Uterus (tissue), 4 donors: ENCODE measurements around the gene PNMA8B. TPM values are rescaled to one million over a fixed set of nuclear protein-coding genes. Genes with fewer than 3 reads are reported as not detected.

Experiments
- DNase-seq, 2 donors: peaks; one replicate each; pipeline ENCODE4 v3.0.0-alpha.2; 2019 to 2020
- H3K27ac ChIP-seq, 2 donors: fragments of 200-600 bp; sonication (generic); 1 replicate in 1 of 2; 2 replicates in 1 of 2; pipeline ENCODE4 v1.5.1; 2016 to 2018
- H3K27me3 ChIP-seq, 2 donors: fragments of 200-600 bp; sonication (generic); one replicate each; pipeline ENCODE4 v1.5.1; 2018 to 2019; ENCODE audit warnings: control low read depth in 1 of 2
- H3K36me3 ChIP-seq, 2 donors: fragments of 200-600 bp; sonication (generic); one replicate each; pipeline ENCODE4 v1.5.1; 2019; ENCODE audit warnings: control low read depth in 1 of 2
- H3K4me1 ChIP-seq, 2 donors: fragments of 200-600 bp; sonication (generic); one replicate each; pipeline ENCODE4 v1.5.1; 2018 to 2019; ENCODE audit warnings: control low read depth in 1 of 2
- H3K4me3 ChIP-seq, 2 donors: fragments of 200-600 bp; sonication (generic); 1 replicate in 1 of 2; 2 replicates in 1 of 2; pipeline ENCODE4 v1.5.1; 2018 to 2019; ENCODE audit warnings: mild to moderate bottlenecking in 1 of 2
- H3K9me3 ChIP-seq, 2 donors: fragments of 200-600 bp; sonication (generic); one replicate each; pipeline ENCODE4 v1.5.1; 2019; ENCODE audit warnings: control low read depth in 1 of 2
- POLR2A ChIP-seq, 2 donors: fragments of 450-650 bp; IDR thresholded peaks; one replicate each; pipeline ENCODE4 v1.6.1; 2016; ENCODE audit warnings: antibody characterized with exemption in 2 of 2, mild to moderate bottlenecking in 1 of 2, moderate library complexity in 1 of 2
- intact Hi-C: fragments of 100-400 bp; cut with DNase I; formaldehyde crosslinking; loops from one replicate; pipeline ENCODE4 v1.15.1; 2023; ENCODE audit warnings: low total_unique reads
- total RNA-seq, 4 donors: library from RNA; depleted of rRNA in 3 of 4; stranded (reverse); fragments of >200 nt in 3 of 4; gene quantifications; one replicate each; pipeline versions ENCODE4 v1.1.0 to v1.2.4, GENCODE V29; 2014 to 2023
- TF ChIP-seq, protein P1 (sequence below), 4 experiments: fragments of 200-600 bp in 2 of 4; fragments of 450-650 bp in 2 of 4; sonication (generic) in 2 of 4; IDR thresholded peaks; one replicate each; pipeline ENCODE4 v1.5.1; 2016 to 2019; ENCODE audit warnings: antibody characterized with exemption in 4 of 4, mild to moderate bottlenecking in 2 of 4, moderate library complexity in 1 of 4
- donor health status: DM: yes; HTN: yes; CAD: no.

The PNMA8B gene
- total RNA-seq, 4 donors from 2014 or later: 2.2 to 7.9 (median 3.1) TPM; not detected in 1

DNA sequence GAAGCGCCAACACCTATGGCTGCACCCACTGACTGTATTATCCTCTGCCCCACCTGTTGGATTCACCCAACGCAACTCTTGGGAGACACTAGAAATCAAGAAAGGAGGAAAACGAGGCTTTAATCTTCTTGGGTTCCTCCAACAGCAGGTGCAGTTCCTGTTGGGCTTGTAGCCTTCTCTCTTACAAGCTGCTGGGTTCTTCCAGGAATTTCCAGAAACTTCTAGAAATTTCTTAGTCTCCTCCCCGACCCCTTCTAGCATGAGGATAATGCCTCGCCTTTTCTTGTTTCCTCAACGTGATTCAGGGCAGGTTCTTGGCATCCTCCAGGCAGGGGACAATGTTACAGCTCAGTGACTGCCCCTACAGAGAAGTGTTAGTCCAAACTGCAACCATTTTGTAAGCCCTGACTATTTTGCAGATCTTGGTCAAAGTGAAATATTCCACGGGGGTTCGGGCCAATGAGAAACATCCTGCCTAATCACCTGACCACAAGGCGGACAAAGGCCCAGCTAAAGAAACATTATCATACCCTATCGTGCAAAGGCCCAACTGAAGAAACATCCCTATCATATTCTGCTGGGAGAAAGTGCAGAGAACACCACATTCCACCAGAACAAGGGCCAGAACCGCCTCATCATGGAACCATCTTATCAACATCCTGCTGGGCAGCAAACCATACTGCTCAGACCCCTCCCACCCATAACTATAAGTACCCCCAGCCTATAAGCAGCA is 23.7 kb downstream of the PNMA8B start:
- no peaks in the 10 kb centered on the region for H3K9me3 ChIP-seq
- no peaks in the 10 kb centered on the region for H3K4me1 ChIP-seq
- no peaks in the 10 kb centered on the region for H3K36me3 ChIP-seq
- H3K27ac ChIP-seq: peak overlapping the region; percentile 70 to 78
- no peak for DNase-seq
- intact Hi-C loops: no loop called here
- no peaks in the 10 kb centered on the region for H3K27me3 ChIP-seq
- TF ChIP-seq, protein P1, sequence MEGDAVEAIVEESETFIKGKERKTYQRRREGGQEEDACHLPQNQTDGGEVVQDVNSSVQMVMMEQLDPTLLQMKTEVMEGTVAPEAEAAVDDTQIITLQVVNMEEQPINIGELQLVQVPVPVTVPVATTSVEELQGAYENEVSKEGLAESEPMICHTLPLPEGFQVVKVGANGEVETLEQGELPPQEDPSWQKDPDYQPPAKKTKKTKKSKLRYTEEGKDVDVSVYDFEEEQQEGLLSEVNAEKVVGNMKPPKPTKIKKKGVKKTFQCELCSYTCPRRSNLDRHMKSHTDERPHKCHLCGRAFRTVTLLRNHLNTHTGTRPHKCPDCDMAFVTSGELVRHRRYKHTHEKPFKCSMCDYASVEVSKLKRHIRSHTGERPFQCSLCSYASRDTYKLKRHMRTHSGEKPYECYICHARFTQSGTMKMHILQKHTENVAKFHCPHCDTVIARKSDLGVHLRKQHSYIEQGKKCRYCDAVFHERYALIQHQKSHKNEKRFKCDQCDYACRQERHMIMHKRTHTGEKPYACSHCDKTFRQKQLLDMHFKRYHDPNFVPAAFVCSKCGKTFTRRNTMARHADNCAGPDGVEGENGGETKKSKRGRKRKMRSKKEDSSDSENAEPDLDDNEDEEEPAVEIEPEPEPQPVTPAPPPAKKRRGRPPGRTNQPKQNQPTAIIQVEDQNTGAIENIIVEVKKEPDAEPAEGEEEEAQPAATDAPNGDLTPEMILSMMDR (IDR thresholded peaks at IDR 0.05): no peak
- no peak for TF ChIP-seq POLR2A (IDR thresholded peaks at IDR 0.05)
- H3K4me3 ChIP-seq: peak overlapping the region; percentile 13 to 46

- TF ChIP-seq, protein P1 (IDR thresholded peaks at IDR 0.05): no peak
- TF ChIP-seq POLR2A (IDR thresholded peaks at IDR 0.05): peak in 1 of 2 donors; percentile 49
- H3K27ac ChIP-seq: peak within 1 kb of the TSS; percentile 70 to 78
- H3K36me3 ChIP-seq: no peaks in the 10 kb centered on the region
- no peaks in the 10 kb centered on the region for H3K9me3 ChIP-seq
- DNase-seq: peak; percentile 68 to 91
- intact Hi-C loops: no loop called here
- H3K27me3 ChIP-seq: no peaks in the 10 kb centered on the region
- peak within 1 kb of the TSS; percentile 13 to 46 for H3K4me3 ChIP-seq
- no peaks in the 10 kb centered on the region for H3K4me1 ChIP-seq
Measured at GRCh38 chr19:46471116-46471733, 24.4 kb downstream of the PNMA8B start, which contains the start of gene PNMA8A. TSS of gene PNMA8A (minus strand) at chr19:46471563. CDS start at chr19:46471035, 528 bp downstream.

DNA sequence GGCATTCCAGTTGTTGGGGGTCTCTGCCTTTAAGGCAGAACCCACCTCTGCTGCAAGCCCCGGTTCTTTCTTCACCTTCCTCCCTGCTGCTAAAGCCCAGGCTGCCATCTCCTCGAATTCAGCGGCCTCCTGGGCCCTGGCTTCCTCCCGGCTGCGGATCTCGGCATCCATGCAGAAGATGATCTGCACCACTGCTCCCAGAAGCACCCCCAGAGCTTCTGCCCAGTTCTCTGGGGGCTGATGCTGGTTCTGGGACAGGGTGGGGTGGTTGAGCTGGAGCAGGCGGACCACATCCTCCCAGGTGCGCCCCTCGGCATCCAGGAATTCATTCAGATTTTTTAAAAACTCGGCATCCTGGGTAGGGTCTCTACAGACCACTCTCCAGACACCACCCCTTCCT is 25.3 kb downstream of the PNMA8B start:
- TF ChIP-seq, protein P1 (IDR thresholded peaks at IDR 0.05): no peak
- TF ChIP-seq POLR2A (IDR thresholded peaks at IDR 0.05): no peak
- Histone ChIP-seq H3K4me1 (no peaks in the 10 kb centered on the region), H3K27ac (peak overlapping the region; percentile 70 to 78), H3K27me3 (no peaks in the 10 kb centered on the region), H3K9me3 (no peaks in the 10 kb centered on the region), H3K36me3 (no peaks in the 10 kb centered on the region), H3K4me3 (no peak overlapping the region)
- no peak for DNase-seq
- intact Hi-C loops: no loop called here

- TF ChIP-seq, protein P1 (IDR thresholded peaks at IDR 0.05): no peak
- TF ChIP-seq POLR2A (IDR thresholded peaks at IDR 0.05): no peak
- intact Hi-C loops: no loop called here
- DNase-seq: no peak
- H3K4me1 ChIP-seq: no peaks in the 10 kb centered on the region
- H3K27me3 ChIP-seq: no peaks in the 10 kb centered on the region
- H3K27ac ChIP-seq: no peak overlapping the region
- H3K9me3 ChIP-seq: no peaks in the 10 kb centered on the region
- no peaks in the 10 kb centered on the region for H3K36me3 ChIP-seq
- H3K4me3 ChIP-seq: no peak overlapping the region
Measured at GRCh38 chr19:46469541-46470185, 26.0 kb downstream of the PNMA8B start.
